Pancreas (tissue), 10 donors: ENCODE results near the gene TMEM69. TPM values are rescaled to one million over a fixed set of nuclear protein-coding genes. Genes with fewer than 3 reads are reported as not detected.

Experiments used
- ATAC-seq, 4 donors: fragments of 200-7000 bp; cut with Tn5 transposase; one replicate each; pipeline versions ENCODE4 v1.8.0 to v1.9.1; 2020; ENCODE audit warnings: mild to moderate bottlenecking in 4 of 4, moderate library complexity in 4 of 4
- DNase-seq, 6 donors: peaks; one replicate each; pipeline ENCODE4 v3.0.0-alpha.2; 2020
- FAIRE-seq: peaks from 2 replicates; lab custom pipeline; 2012; peaks lifted over from hg19 to GRCh38; lab: Jason Lieb, UNC
- H3K27ac ChIP-seq, 4 donors: fragments of 200-600 bp; sonication (generic); 1 replicate in 3 of 4; 2 replicates in 1 of 4; pipeline versions ENCODE4 v1.5.0 to v1.8.0; 2020
- H3K27me3 ChIP-seq, 4 donors: fragments of 200-600 bp; one replicate each; pipeline ENCODE4 v1.8.0; 2021
- H3K36me3 ChIP-seq, 3 donors: fragments of 200-600 bp; sonication (generic) in 1 of 3; one replicate each; pipeline versions ENCODE4 v1.5.0 to v1.8.0; 2020 to 2021
- H3K4me1 ChIP-seq, 3 donors: fragments of 200-600 bp; one replicate each; pipeline ENCODE4 v1.8.0; 2021
- H3K4me3 ChIP-seq, 4 donors: fragments of 200-600 bp; sonication (generic) in 2 of 4; one replicate each; pipeline versions ENCODE4 v1.5.0 to v1.8.0; 2020 to 2021
- H3K9me3 ChIP-seq, 4 donors: fragments of 200-600 bp; one replicate each; pipeline ENCODE4 v1.8.0; 2021
- CTCF ChIP-seq, 4 donors: fragments of 200-600 bp; sonication (generic) in 3 of 4; IDR thresholded peaks; one replicate each; pipeline versions ENCODE4 v1.5.0 to v1.8.0; 2021; ENCODE audit warnings: antibody characterized with exemption in 4 of 4
- WGBS, 2 donors: extraction: QIAGEN DNeasy Blood & Tissue Kit; methylation state at CpG; one replicate each; pipeline ENCODE4 v1.1.7; 2013; 5-methylcytosine and 5-hydroxymethylcytosine counted together
- intact Hi-C, 3 donors: fragments of 100-400 bp; cut with DNase I; formaldehyde crosslinking; loops; one replicate each; pipeline versions ENCODE4 v1.11.1 to v1.14.2; 2022
- polyA plus RNA-seq, 2 donors: library from polyadenylated mRNA; stranded (reverse); fragments of 200-250 nt; gene quantifications; one replicate each; pipeline ENCODE4 v1.2.3, GENCODE V29; 2013
- total RNA-seq, 6 donors: library from RNA; stranded (reverse); fragmentation: NEBNext Ultra II Directional in 4 of 6; extraction: Animal tissue kit (Norgen Biotek cat#: 25700) in 4 of 6; gene quantifications; one replicate each; pipeline versions ENCODE4 v1.2.1 to v1.2.4, GENCODE V29; 2021 to 2023
- donor health status: healthy with polysubstance abuse.
- donor health status: DM: no; HTN: no; CAD: no; lungs with moderate emphysema.
- donor health status: DM: no; HTN: no; CAD: no.
- donor health status: control.
- donor health status: control.
- donor health status: Bipolar disorder and iron deficiency.
- donor health status: DM: yes; HTN: yes; CAD: no.
- donor health status: DM: no; HTN: no; CAD: no.
- donor health status: DM: no; HTN: no; CAD: no.
- donor health status: DM: yes; HTN: yes; CAD: no.

The TMEM69 gene
- total and polyA plus RNA-seq, 8 donors, result 5.7 to 13.6 (median 7.9) TPM

- ATAC-seq, result no peak
- no peak overlapping the region for H3K27ac ChIP-seq
Measured at GRCh38 chr1:45658171-45658570, 29.8 kb upstream of the TMEM69 start.

GRCh38 chr1:45659222-45659621 is 28.8 kb upstream of the TMEM69 start:
- no peak for TF ChIP-seq CTCF (IDR thresholded peaks at IDR 0.05)
- H3K9me3 ChIP-seq, result no peaks in the 10 kb centered on the region
- no peaks in the 10 kb centered on the region for H3K27me3 ChIP-seq
- 97 to 100% methylated on average over 2 of the region's 2 CpGs for WGBS, 2 donors
- no peak overlapping the region for H3K27ac ChIP-seq
- no peak for FAIRE-seq
- H3K4me3 ChIP-seq, result no peak overlapping the region
- H3K4me1 ChIP-seq, result no peaks in the 10 kb centered on the region
- DNase-seq, result no peak
- no peak for ATAC-seq
- H3K36me3 ChIP-seq, result peaks cover 0 to 63% (median 4%) of the 10 kb centered on the region in 3 donors
- intact Hi-C loops, result no loop called here

More at GRCh38 chr1:45658171-45658570, 29.8 kb upstream of the TMEM69 start:
- DNase-seq (no peak), FAIRE-seq (no peak)
- TF ChIP-seq CTCF (IDR thresholded peaks at IDR 0.05), result no peak
- Histone ChIP-seq H3K27me3 (no peaks in the 10 kb centered on the region), H3K9me3 (no peaks in the 10 kb centered on the region), H3K4me1 (no peaks in the 10 kb centered on the region), H3K4me3 (no peak overlapping the region), H3K36me3 (peaks cover 3 to 68% (median 4%) of the 10 kb centered on the region in 3 donors)
- WGBS, 2 donors, result 20 to 34% methylated on average over 2 of the region's 2 CpGs
- intact Hi-C loops, result no loop called here

- Histone ChIP-seq H3K4me3 (no peak overlapping the region), H3K4me1 (no peaks in the 10 kb centered on the region), H3K36me3 (peaks cover 0 to 53% (median 4%) of the 10 kb centered on the region in 3 donors), H3K27ac (no peak overlapping the region), H3K27me3 (no peaks in the 10 kb centered on the region), H3K9me3 (no peaks in the 10 kb centered on the region)
- 47 to 55% methylated on average over 2 of the region's 2 CpGs for whole genome bisulfite sequencing, 2 donors
- DNase-seq, result no peak
- no peak for ATAC-seq
- no peak for TF ChIP-seq CTCF (IDR thresholded peaks at IDR 0.05)
- intact Hi-C loops, result no loop called here
- FAIRE-seq, result no peak
Measured at GRCh38 chr1:45660336-45660735, 27.6 kb upstream of the TMEM69 start.

GRCh38 chr1:45666836-45667235 is 21.1 kb upstream of the TMEM69 start:
- Histone ChIP-seq H3K9me3 (no peaks in the 10 kb centered on the region), H3K36me3 (no peaks in the 10 kb centered on the region), H3K27ac (no peak overlapping the region), H3K27me3 (no peaks in the 10 kb centered on the region), H3K4me3 (no peak overlapping the region), H3K4me1 (peaks cover 0 to 15% (median 7%) of the 10 kb centered on the region in 3 donors)
- 89% methylated on average over 2 of the region's 2 CpGs for WGBS, 2 donors
- no peak for DNase-seq
- TF ChIP-seq CTCF (IDR thresholded peaks at IDR 0.05), result no peak
- no peak for FAIRE-seq
- ATAC-seq, result no peak
- intact Hi-C loops, result no loop called here

- H3K9me3 ChIP-seq, result no peaks in the 10 kb centered on the region
- intact Hi-C loops, result no loop called here
- H3K27me3 ChIP-seq, result no peaks in the 10 kb centered on the region
- FAIRE-seq, result no peak
- no peak overlapping the region for H3K4me3 ChIP-seq
- DNase-seq, result no peak
- no peak overlapping the region for H3K27ac ChIP-seq
- no peaks in the 10 kb centered on the region for H3K36me3 ChIP-seq
- TF ChIP-seq CTCF (IDR thresholded peaks at IDR 0.05), result no peak
- H3K4me1 ChIP-seq, result peaks cover 0 to 15% (median 7%) of the 10 kb centered on the region in 3 donors
- 65 to 72% methylated on average over 8 of the region's 8 CpGs for WGBS, 2 donors
- no peak for ATAC-seq
Measured at GRCh38 chr1:45667321-45668111, 20.5 kb upstream of the TMEM69 start.
